HG03460 (cell line): ENCODE results near the gene NDUFA9.

Experiments
- ATAC-seq: cut with Tn5 transposase; IDR thresholded peaks from one replicate; pipeline ENCODE4 v1.9.1; 2021; ENCODE audit not compliant: unreplicated experiment

The NDUFA9 gene

GRCh38 chr12:4648501-4649357 is at the start of gene NDUFA9, which contains the start of gene AKAP3:
NDUFA9 (plus strand) TSS chr12:4649114; CDS start chr12:4649127, 13 bp downstream.
AKAP3 (minus strand) TSS chr12:4649051; CDS start chr12:4638196, 10,855 bp downstream.
- peak; percentile 83 for ATAC-seq

GRCh38 chr12:4603421-4603820 is 45.5 kb upstream of the NDUFA9 start:
- ATAC-seq = no peak

- no peak for ATAC-seq
Observed at GRCh38 chr12:4603946-4604345, 45.0 kb upstream of the NDUFA9 start.

- ATAC-seq = peak; percentile 93
Observed at GRCh38 chr12:4604684-4605193, 44.2 kb upstream of the NDUFA9 start.

- ATAC-seq = no peak
Observed at GRCh38 chr12:4607056-4607455, 41.9 kb upstream of the NDUFA9 start.

GRCh38 chr12:4609071-4609470 is 39.8 kb upstream of the NDUFA9 start:
- no peak for ATAC-seq

- ATAC-seq = no peak
Observed at GRCh38 chr12:4610481-4610880, 38.4 kb upstream of the NDUFA9 start.

GRCh38 chr12:4615667-4616066 is 33.2 kb upstream of the NDUFA9 start:
- ATAC-seq = no peak

- no peak for ATAC-seq
Observed at GRCh38 chr12:4621511-4621910, 27.4 kb upstream of the NDUFA9 start.

GRCh38 chr12:4626543-4626942 is 22.4 kb upstream of the NDUFA9 start:
- no peak for ATAC-seq

- no peak for ATAC-seq
Observed at GRCh38 chr12:4628406-4628805, 20.5 kb upstream of the NDUFA9 start.

GRCh38 chr12:4630262-4630661 is 18.7 kb upstream of the NDUFA9 start:
- ATAC-seq = no peak

GRCh38 chr12:4643747-4644146 is 5.2 kb upstream of the NDUFA9 start:
- ATAC-seq = no peak

GRCh38 chr12:4645023-4645422 is 3.9 kb upstream of the NDUFA9 start:
- no peak for ATAC-seq

GRCh38 chr12:4648104-4648500 is 812 bp upstream of the NDUFA9 start:
- no peak for ATAC-seq

- ATAC-seq = no peak
Observed at GRCh38 chr12:4649358-4649661, 396 bp downstream of the NDUFA9 start.

GRCh38 chr12:4653257-4653656 is 4.3 kb downstream of the NDUFA9 start:
- no peak for ATAC-seq

- no peak for ATAC-seq
Observed at GRCh38 chr12:4653691-4654090, 4.8 kb downstream of the NDUFA9 start.

- ATAC-seq = no peak
Observed at GRCh38 chr12:4663971-4664505, 15.1 kb downstream of the NDUFA9 start.

GRCh38 chr12:4665236-4665635 is 16.3 kb downstream of the NDUFA9 start:
- no peak for ATAC-seq

- no peak for ATAC-seq
Observed at GRCh38 chr12:4679711-4680110, 30.8 kb downstream of the NDUFA9 start.

GRCh38 chr12:4681732-4682131 is 32.8 kb downstream of the NDUFA9 start:
- ATAC-seq = no peak
